ENCODE measurements around the gene TNFRSF4.

DNA sequence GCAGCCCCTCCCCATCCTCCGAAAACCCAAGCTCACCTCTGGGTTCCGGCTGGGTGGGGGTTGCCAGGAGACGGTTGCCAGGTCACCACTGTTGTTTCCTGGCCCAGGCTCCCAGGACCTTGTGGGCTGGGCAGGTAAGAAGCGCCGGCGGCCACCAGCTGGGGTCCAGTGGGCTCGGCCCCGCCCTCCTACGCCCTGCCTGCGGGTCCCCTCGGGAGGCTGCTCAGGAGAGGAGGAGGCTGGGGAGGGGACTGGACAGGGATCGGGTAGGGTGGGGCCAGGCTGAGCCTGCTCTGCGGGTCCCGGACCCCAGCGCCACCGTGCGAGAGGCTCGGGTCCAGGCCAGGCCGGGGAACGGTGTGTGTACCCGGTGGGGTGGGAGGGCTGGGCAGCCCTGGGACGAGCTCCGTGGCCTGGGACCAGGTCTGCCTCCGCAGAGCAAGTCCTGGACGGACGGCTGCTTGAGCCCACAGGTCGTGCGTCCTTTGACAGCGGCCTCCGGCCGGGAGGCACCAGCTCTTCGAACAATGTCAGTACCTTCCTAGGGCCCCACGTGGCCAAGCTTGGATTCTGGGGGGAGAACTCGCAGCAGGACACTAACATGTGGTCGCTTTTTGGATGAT, 40.0 kb downstream of the TNFRSF4 start, which contains the start of gene TTLL10:
- TF ChIP-seq CTCF (IDR thresholded peaks at IDR 0.05): no peak
- no peak for TF ChIP-seq POLR2A (IDR thresholded peaks at IDR 0.05)

Measured in lower leg skin (tissue), 3 donors.